ENCODE data around the gene SHKBP1.
A peak's percentile ranks its signal among the peaks of the same experiment; 100 is the strongest.
"Not testable (repeated sequence)": the region's sequence is repeated elsewhere in the genome, so short reads cannot be mapped to it uniquely, and the experiment has no call there.

Gene SHKBP1

GRCh38 chr19:40556953-40557530 is 19.6 kb upstream of the SHKBP1 start:
- DNase-seq (ENCODE audit: low read depth): no peak

GRCh38 chr19:40559394-40559793 is 17.3 kb upstream of the SHKBP1 start:
- DNase-seq (ENCODE audit: low read depth): no peak

- no peak for DNase-seq (ENCODE audit: low read depth)
These were observed 16.6 kb upstream of the SHKBP1 start for GRCh38 chr19:40560092-40560507.

- DNase-seq (ENCODE audit: low read depth): no peak
These were observed 14.7 kb upstream of the SHKBP1 start for GRCh38 chr19:40561947-40562346.

GRCh38 chr19:40564535-40564934 is 12.1 kb upstream of the SHKBP1 start:
- not testable (repeated sequence) for DNase-seq (ENCODE audit: low read depth)

- no peak for DNase-seq (ENCODE audit: low read depth)
These were observed 11.3 kb upstream of the SHKBP1 start for GRCh38 chr19:40565355-40565754.

- no peak for DNase-seq (ENCODE audit: low read depth)
These were observed 10.7 kb upstream of the SHKBP1 start for GRCh38 chr19:40565910-40566495.

GRCh38 chr19:40567040-40567749 is 9.5 kb upstream of the SHKBP1 start:
- peak; percentile 16 for DNase-seq (ENCODE audit: low read depth)

GRCh38 chr19:40567750-40568494 is 8.8 kb upstream of the SHKBP1 start:
- DNase-seq (ENCODE audit: low read depth): no peak

GRCh38 chr19:40570313-40571004 is 6.2 kb upstream of the SHKBP1 start:
- peak; percentile 100 for DNase-seq (ENCODE audit: low read depth)

- DNase-seq (ENCODE audit: low read depth): no peak
These were observed 5.7 kb upstream of the SHKBP1 start for GRCh38 chr19:40571005-40571318.

GRCh38 chr19:40571831-40572495 is 4.7 kb upstream of the SHKBP1 start:
- DNase-seq (ENCODE audit: low read depth): no peak

- DNase-seq (ENCODE audit: low read depth): no peak
These were observed 1.3 kb upstream of the SHKBP1 start for GRCh38 chr19:40575326-40575725.

GRCh38 chr19:40576151-40576584 is 505 bp upstream of the SHKBP1 start:
- no peak for DNase-seq (ENCODE audit: low read depth)

- DNase-seq (ENCODE audit: low read depth): peak; percentile 24
These were observed 1.8 kb downstream of the SHKBP1 start for GRCh38 chr19:40578442-40578908.

GRCh38 chr19:40580619-40581018 is 3.9 kb downstream of the SHKBP1 start:
- no peak for DNase-seq (ENCODE audit: low read depth)

GRCh38 chr19:40581531-40581930 is 4.9 kb downstream of the SHKBP1 start:
- no peak for DNase-seq (ENCODE audit: low read depth)

- no peak for DNase-seq (ENCODE audit: low read depth)
These were observed 5.8 kb downstream of the SHKBP1 start for GRCh38 chr19:40582467-40582866.

- no peak for DNase-seq (ENCODE audit: low read depth)
These were observed 6.6 kb downstream of the SHKBP1 start for GRCh38 chr19:40583283-40583682.

GRCh38 chr19:40584007-40584406 is 7.3 kb downstream of the SHKBP1 start:
- peak; percentile 52 for DNase-seq (ENCODE audit: low read depth)

- peak; percentile 80 for DNase-seq (ENCODE audit: low read depth)
These were observed 8.7 kb downstream of the SHKBP1 start for GRCh38 chr19:40585241-40585981.
